Left lung (tissue), 10 donors: ENCODE measurements around the gene SLC24A3. TPM values are rescaled to one million over a fixed set of nuclear protein-coding genes. Genes with fewer than 3 reads are reported as not detected.

Source experiments
- ATAC-seq: fragments of 200-7000 bp; cut with Tn5 transposase; one replicate; pipeline ENCODE4 v1.9.1; 2020; ENCODE audit warnings: moderate library complexity
- DNase-seq, 4 donors: peaks; one replicate each; pipeline ENCODE4 v3.0.0-alpha.2; 2013 to 2020
- H3K27ac ChIP-seq, 2 donors: fragments of 200-600 bp; sonication (generic) in 1 of 2; one replicate each; pipeline versions ENCODE4 v1.5.0 to v1.8.0; 2020 to 2021
- H3K27me3 ChIP-seq, 2 donors: fragments of 200-600 bp; sonication (generic) in 1 of 2; one replicate each; pipeline versions ENCODE4 v1.5.0 to v1.8.0; 2020 to 2021
- H3K36me3 ChIP-seq, 2 donors: fragments of 200-600 bp; sonication (generic) in 1 of 2; one replicate each; pipeline versions ENCODE4 v1.5.0 to v1.8.0; 2020 to 2021
- H3K4me1 ChIP-seq, 2 donors: fragments of 200-600 bp; one replicate each; pipeline ENCODE4 v1.8.0; 2021
- H3K4me3 ChIP-seq, 2 donors: fragments of 200-600 bp; sonication (generic) in 1 of 2; one replicate each; pipeline versions ENCODE4 v1.5.0 to v1.8.0; 2020 to 2021; ENCODE audit warnings: mild to moderate bottlenecking in 1 of 2
- H3K9me3 ChIP-seq, 2 donors: fragments of 200-600 bp; sonication (generic) in 1 of 2; one replicate each; pipeline versions ENCODE4 v1.5.0 to v1.8.0; 2020 to 2021
- intact Hi-C, 2 donors: fragments of 100-400 bp; cut with DNase I; formaldehyde crosslinking; loops; one replicate each; pipeline versions ENCODE4 v1.11.2 to v1.14.2; 2022
- polyA plus RNA-seq, 6 donors: library from polyadenylated mRNA; unstranded; fragments of 120-200 nt; gene quantifications; one replicate each; pipeline ENCODE4 v1.2.1, GENCODE V29; 2013; ENCODE audit not compliant: insufficient read length in 6 of 6
- total RNA-seq, 2 donors: library from RNA; stranded (reverse); fragmentation: NEBNext Ultra II Directional; extraction: Animal tissue kit (Norgen Biotek cat#: 25700); gene quantifications; one replicate each; pipeline ENCODE4 v1.2.1, GENCODE V29; 2021
- TF ChIP-seq, protein P1 (sequence below), 2 donors: fragments of 200-600 bp; sonication (generic) in 1 of 2; IDR thresholded peaks; one replicate each; pipeline versions ENCODE4 v1.5.0 to v1.8.0; 2021; ENCODE audit warnings: antibody characterized with exemption in 2 of 2
- donor health status: DM: no; HTN: yes; CAD: no.
- donor health status: DM: no; HTN: no; CAD: no.

SLC24A3 gene
- total and polyA plus RNA-seq, 8 donors: 4.4 to 8.7 (median 6.6) TPM

DNA sequence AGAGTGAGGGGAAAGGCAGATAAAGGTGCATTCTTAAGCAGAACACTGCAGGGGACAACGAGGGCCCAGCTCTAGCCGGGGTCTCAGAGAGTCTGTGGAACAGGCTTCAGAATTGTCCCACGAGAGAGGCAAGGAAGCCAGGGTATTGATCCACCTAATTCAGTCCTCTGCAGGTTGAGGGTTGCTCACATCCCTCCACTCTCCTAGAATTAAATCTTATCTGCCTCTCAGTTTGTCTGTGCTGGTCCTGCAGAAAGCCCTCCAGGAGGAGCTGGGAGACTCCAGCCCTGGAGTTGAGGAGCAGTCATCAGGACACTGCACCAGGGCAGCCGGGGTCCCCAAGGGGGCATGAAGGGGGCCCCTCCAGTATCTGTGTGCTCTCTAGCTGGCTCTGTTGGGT is 39.1 kb downstream of the SLC24A3 start:
- no peak overlapping the region for H3K4me3 ChIP-seq
- no peaks in the 10 kb centered on the region for H3K9me3 ChIP-seq
- TF ChIP-seq, protein P1, sequence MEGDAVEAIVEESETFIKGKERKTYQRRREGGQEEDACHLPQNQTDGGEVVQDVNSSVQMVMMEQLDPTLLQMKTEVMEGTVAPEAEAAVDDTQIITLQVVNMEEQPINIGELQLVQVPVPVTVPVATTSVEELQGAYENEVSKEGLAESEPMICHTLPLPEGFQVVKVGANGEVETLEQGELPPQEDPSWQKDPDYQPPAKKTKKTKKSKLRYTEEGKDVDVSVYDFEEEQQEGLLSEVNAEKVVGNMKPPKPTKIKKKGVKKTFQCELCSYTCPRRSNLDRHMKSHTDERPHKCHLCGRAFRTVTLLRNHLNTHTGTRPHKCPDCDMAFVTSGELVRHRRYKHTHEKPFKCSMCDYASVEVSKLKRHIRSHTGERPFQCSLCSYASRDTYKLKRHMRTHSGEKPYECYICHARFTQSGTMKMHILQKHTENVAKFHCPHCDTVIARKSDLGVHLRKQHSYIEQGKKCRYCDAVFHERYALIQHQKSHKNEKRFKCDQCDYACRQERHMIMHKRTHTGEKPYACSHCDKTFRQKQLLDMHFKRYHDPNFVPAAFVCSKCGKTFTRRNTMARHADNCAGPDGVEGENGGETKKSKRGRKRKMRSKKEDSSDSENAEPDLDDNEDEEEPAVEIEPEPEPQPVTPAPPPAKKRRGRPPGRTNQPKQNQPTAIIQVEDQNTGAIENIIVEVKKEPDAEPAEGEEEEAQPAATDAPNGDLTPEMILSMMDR (IDR thresholded peaks at IDR 0.05): no peak
- H3K27me3 ChIP-seq: no peaks in the 10 kb centered on the region
- intact Hi-C loops: no loop called here
- no peaks in the 10 kb centered on the region for H3K36me3 ChIP-seq
- DNase-seq (no peak), ATAC-seq (no peak)
- H3K27ac ChIP-seq: peak overlapping the region in 1 of 2 donors; percentile 38
- H3K4me1 ChIP-seq: peaks cover 3 to 41% of the 10 kb centered on the region in 2 donors

DNA sequence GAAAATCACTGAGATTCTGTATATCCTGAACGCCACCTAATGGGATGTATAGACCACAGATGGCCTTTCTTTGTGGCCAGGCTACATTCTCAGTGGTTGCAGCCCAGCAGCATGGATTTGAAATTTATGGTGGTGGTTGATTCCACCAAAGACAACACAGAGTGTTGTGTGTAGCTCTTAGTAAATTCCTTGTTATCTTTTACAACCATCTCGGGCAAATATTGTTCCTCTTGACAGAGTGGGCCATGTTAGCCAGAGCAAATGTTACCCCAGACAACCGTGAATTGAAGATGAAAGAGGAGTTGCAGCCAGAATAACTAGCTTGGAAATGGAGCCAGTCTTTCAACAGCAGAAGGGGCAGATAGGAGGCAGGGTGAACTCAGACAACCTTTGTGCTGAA is 39.5 kb downstream of the SLC24A3 start:
- intact Hi-C loops: no loop called here
- Histone ChIP-seq H3K36me3 (no peaks in the 10 kb centered on the region), H3K9me3 (no peaks in the 10 kb centered on the region), H3K27me3 (no peaks in the 10 kb centered on the region), H3K4me3 (no peak overlapping the region), H3K27ac (peak overlapping the region; percentile 38 to 40), H3K4me1 (peaks cover 3 to 41% of the 10 kb centered on the region in 2 donors)
- no peak for ATAC-seq
- TF ChIP-seq, protein P1 (IDR thresholded peaks at IDR 0.05): no peak
- no peak for DNase-seq

DNA sequence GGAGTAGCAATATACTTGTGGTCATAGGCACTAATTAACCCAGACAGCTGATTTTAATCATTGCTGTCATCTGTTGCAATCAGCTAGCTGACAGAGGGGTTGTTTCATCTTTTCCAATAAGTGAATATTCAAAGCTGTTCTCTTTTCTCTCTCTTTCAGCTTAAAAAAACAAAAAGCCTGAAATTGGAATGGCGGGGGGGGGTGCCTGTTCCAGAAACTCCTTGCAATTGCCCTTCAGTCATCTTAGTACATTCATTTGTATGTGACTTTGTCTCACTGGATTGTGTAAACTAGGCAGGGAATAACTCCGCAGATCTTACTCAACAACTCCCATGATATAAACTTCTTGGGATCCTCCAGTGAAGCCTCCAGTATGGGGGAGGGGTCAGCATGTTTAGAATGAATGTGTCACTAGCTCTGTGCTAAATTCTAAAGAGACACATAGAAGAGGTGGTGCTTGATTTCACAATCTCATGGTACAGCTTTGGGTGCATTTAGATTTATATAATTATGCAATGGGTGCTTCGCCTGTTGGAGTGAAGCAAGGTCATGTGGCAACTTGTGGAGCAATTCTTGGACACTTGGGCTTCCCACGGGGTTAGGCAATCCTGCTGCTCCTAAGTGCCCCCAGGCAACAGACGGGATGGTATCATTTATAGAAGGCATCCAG is 40.1 kb downstream of the SLC24A3 start:
- peak overlapping the region; percentile 38 to 40 for H3K27ac ChIP-seq
- ATAC-seq: peak; percentile 76
- TF ChIP-seq, protein P1 (IDR thresholded peaks at IDR 0.05): no peak

DNA sequence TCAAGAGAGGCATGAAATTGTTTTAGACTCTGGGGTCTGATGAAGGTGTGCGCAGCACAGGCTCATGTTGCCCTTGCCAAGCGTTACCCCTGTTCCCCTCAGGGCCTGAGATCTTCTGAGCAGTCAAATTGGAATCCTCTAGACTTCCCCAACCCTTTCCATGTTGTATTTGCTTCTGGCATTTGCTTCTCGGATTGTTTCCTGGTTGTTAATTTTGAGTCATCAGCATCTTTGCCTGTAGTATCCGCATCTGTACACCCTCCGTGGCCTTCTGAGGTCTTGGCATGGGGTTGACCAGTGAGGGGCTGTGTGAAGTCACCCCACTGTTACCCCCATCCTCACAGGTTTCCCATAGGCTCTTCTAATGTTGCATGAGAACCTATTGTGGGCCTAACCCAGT is 40.9 kb downstream of the SLC24A3 start:
- no peaks in the 10 kb centered on the region for H3K36me3 ChIP-seq
- TF ChIP-seq, protein P1 (IDR thresholded peaks at IDR 0.05): no peak
- ATAC-seq (no peak), DNase-seq (no peak)
- H3K9me3 ChIP-seq: no peaks in the 10 kb centered on the region
- intact Hi-C loops: no loop called here
- H3K27ac ChIP-seq: peak overlapping the region; percentile 11 to 38
- no peaks in the 10 kb centered on the region for H3K27me3 ChIP-seq
- H3K4me3 ChIP-seq: no peak overlapping the region
- H3K4me1 ChIP-seq: peaks cover 3 to 41% of the 10 kb centered on the region in 2 donors

More for the DNA sequence above, 40.1 kb downstream of the SLC24A3 start:
- no peaks in the 10 kb centered on the region for H3K36me3 ChIP-seq
- DNase-seq: peak in 3 of 4 donors; percentile 68 to 73 (median 69)
- intact Hi-C loops: no loop called here
- no peak overlapping the region for H3K4me3 ChIP-seq
- H3K27me3 ChIP-seq: no peaks in the 10 kb centered on the region
- no peaks in the 10 kb centered on the region for H3K9me3 ChIP-seq
- peaks cover 3 to 41% of the 10 kb centered on the region in 2 donors for H3K4me1 ChIP-seq

DNA sequence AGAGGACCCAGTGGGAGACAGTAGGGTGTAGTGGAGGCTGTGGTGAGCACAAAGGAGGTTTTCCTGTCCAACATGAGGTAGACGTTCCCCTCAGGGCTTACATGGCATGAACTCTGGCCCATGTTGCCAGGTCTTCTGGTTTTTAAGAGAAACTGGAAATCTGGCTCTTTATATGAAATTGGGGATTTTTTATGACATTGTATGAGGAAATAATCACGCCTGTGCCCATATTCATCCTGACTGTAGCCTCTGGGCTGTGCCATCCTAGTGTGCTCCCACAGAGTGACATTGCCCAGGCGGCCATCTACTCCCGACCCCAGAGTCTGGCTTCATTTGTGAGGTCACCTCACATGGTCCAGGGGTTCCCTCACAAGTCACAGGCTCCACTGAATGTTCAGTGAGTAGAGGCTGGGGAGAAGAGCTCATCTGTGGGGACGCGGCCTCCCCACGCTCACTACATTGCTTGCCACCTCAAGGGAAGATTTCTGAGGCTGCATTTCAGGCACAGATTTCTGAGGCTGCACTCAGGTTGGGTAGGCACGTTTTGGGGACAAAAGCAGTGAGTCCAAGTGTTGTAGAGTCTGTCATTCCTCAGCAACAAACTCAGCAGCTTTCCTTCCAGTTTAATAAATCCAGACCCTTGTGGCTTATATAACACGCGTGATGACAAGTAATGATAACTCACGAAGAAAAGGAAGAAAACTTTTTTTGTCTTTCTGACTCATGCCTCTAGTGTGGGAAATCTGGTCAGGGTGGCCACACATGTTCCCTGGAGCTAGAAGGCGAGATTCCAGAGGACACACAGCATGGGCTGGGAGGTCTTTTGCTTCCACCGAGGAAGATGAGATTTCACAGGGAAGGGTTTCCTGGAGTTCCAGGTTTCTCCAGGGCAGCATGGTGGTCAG is 41.7 kb downstream of the SLC24A3 start:
- no peaks in the 10 kb centered on the region for H3K27me3 ChIP-seq

More for the DNA sequence above, 41.7 kb downstream of the SLC24A3 start:
- Histone ChIP-seq H3K9me3 (no peaks in the 10 kb centered on the region), H3K27ac (peak overlapping the region in 1 of 2 donors; percentile 11), H3K4me3 (no peak overlapping the region), H3K36me3 (no peaks in the 10 kb centered on the region), H3K4me1 (peaks cover 3 to 40% of the 10 kb centered on the region in 2 donors)
- no peak for DNase-seq
- intact Hi-C loops: no loop called here
- no peak for ATAC-seq
- TF ChIP-seq, protein P1 (IDR thresholded peaks at IDR 0.05): no peak
